Stimulated activated CD8-positive, alpha-beta memory T cell treated with anti-CD3 and anti-CD28 coated beads, Interleukin-12 subunit alpha, Interleukin-12 subunit beta, amount 100 ng/mL, for 24 hours (primary cell): ENCODE results near the gene PAPOLG.
"Not testable (repeated sequence)": the region's sequence is repeated elsewhere in the genome, so short reads cannot be mapped to it uniquely, and the experiment has no call there.

Source experiments
- DNase-seq: peaks from one replicate; pipeline ENCODE4 v3.0.0-alpha.2; 2020; ENCODE audit errors: extremely low read depth

Gene PAPOLG

GRCh38 chr2:60775048-60775639 lies 19.1 kb downstream of the PAPOLG start:
- DNase-seq, result no peak

GRCh38 chr2:60778352-60778751 lies 22.3 kb downstream of the PAPOLG start:
- no peak for DNase-seq

GRCh38 chr2:60779426-60779825 lies 23.4 kb downstream of the PAPOLG start:
- no peak for DNase-seq

- no peak for DNase-seq
These were observed 24.7 kb downstream of the PAPOLG start for GRCh38 chr2:60780721-60781120.

- no peak for DNase-seq
These were observed 37.1 kb downstream of the PAPOLG start for GRCh38 chr2:60793169-60793568.

- no peak for DNase-seq
These were observed 38.3 kb downstream of the PAPOLG start for GRCh38 chr2:60794271-60794863.

GRCh38 chr2:60796573-60797509 lies 40.8 kb downstream of the PAPOLG start:
- no peak for DNase-seq

- DNase-seq, result no peak
These were observed 48.4 kb downstream of the PAPOLG start for GRCh38 chr2:60804473-60804872.

GRCh38 chr2:60806595-60806987 lies 50.5 kb downstream of the PAPOLG start:
- no peak for DNase-seq

GRCh38 chr2:60806988-60807681 lies 51.1 kb downstream of the PAPOLG start:
- DNase-seq, result peak; percentile 37

- no peak for DNase-seq
These were observed 52.3 kb downstream of the PAPOLG start for GRCh38 chr2:60808330-60808801.

- no peak for DNase-seq
These were observed 55.7 kb downstream of the PAPOLG start for GRCh38 chr2:60811491-60812375.

- DNase-seq, result not testable (repeated sequence)
These were observed 61.1 kb downstream of the PAPOLG start for GRCh38 chr2:60817191-60817590.

- DNase-seq, result peak; percentile 23
These were observed 62.2 kb downstream of the PAPOLG start for GRCh38 chr2:60818272-60818671.

GRCh38 chr2:60819155-60819862 lies 63.2 kb downstream of the PAPOLG start:
- peak; percentile 64 for DNase-seq

GRCh38 chr2:60819936-60820335 lies 63.9 kb downstream of the PAPOLG start:
- no peak for DNase-seq

GRCh38 chr2:60820416-60821132 lies 64.5 kb downstream of the PAPOLG start:
- DNase-seq, result no peak

- no peak for DNase-seq
These were observed 65.0 kb downstream of the PAPOLG start for GRCh38 chr2:60821133-60821469.

GRCh38 chr2:60821587-60822302 lies 65.7 kb downstream of the PAPOLG start:
- DNase-seq, result no peak
